OCI-LY1 (cell line): Measurements from ENCODE around the gene GGA2.

Experiments
- H2AFZ ChIP-seq: fragments of 200-600 bp; sonication (generic), shearing (Covaris generic); 2 replicates; pipeline ENCODE4 v1.6.0; 2014; ENCODE audit warnings: antibody characterized with exemption, mild to moderate bottlenecking, low read length
- H3F3A ChIP-seq: fragments of 200-600 bp; sonication (generic), shearing (Covaris generic); 2 replicates; pipeline ENCODE4 v1.6.0; 2014; ENCODE audit warnings: mild to moderate bottlenecking, antibody characterized with exemption, low read length, moderate library complexity; ENCODE audit not compliant: insufficient read depth
- H3K27ac ChIP-seq: fragments of 200-600 bp; sonication (generic); 2 replicates; pipeline ENCODE4 v1.5.1; 2014; ENCODE audit warnings: low read length, mixed run types, mild to moderate bottlenecking, low read depth; ENCODE audit not compliant: poor library complexity, severe bottlenecking
- H3K27me3 ChIP-seq: fragments of 200-600 bp; sonication (generic); 2 replicates; pipeline ENCODE4 v1.6.0; 2014; ENCODE audit warnings: antibody characterized with exemption, mild to moderate bottlenecking, low read length, moderate library complexity; ENCODE audit not compliant: insufficient read depth
- H3K36me3 ChIP-seq: fragments of 200-600 bp; sonication (generic); 2 replicates; pipeline ENCODE4 v1.6.1; 2014; ENCODE audit warnings: mild to moderate bottlenecking, antibody characterized with exemption, low read length, moderate library complexity, mixed read lengths; ENCODE audit not compliant: insufficient read depth
- H3K4me1 ChIP-seq: fragments of 200-600 bp; sonication (generic); 2 replicates; pipeline ENCODE4 v1.5.1; 2014; ENCODE audit warnings: mild to moderate bottlenecking, low read length, moderate library complexity; ENCODE audit not compliant: insufficient read depth, severe bottlenecking
- H3K4me2 ChIP-seq: fragments of 200-600 bp; sonication (generic), shearing (Covaris generic); 2 replicates; pipeline ENCODE4 v1.6.1; 2014; ENCODE audit warnings: low read length
- H3K4me3 ChIP-seq: fragments of 200-600 bp; sonication (generic); 2 replicates; pipeline ENCODE4 v1.5.1; 2014; ENCODE audit warnings: low read length, low read depth, mild to moderate bottlenecking, mixed read lengths; ENCODE audit not compliant: poor library complexity, severe bottlenecking
- H3K79me2 ChIP-seq: fragments of 200-600 bp; shearing (Covaris generic); 2 replicates; pipeline ENCODE4 v1.6.1; 2016; ENCODE audit warnings: mixed run types, low read length, mixed read lengths; ENCODE audit not compliant: insufficient read depth
- H3K9ac ChIP-seq: fragments of 200-600 bp; sonication (generic), shearing (Covaris generic); 2 replicates; pipeline ENCODE4 v1.6.1; 2014; ENCODE audit warnings: mild to moderate bottlenecking, low read length, mixed read lengths
- H3K9me2 ChIP-seq: fragments of 200-600 bp; sonication (generic), shearing (Covaris generic); 2 replicates; pipeline ENCODE4 v1.6.1; 2014; ENCODE audit warnings: low read depth, mild to moderate bottlenecking, low read length, mixed read lengths
- H3K9me3 ChIP-seq: fragments of 200-600 bp; shearing (Covaris generic); 2 replicates; pipeline ENCODE4 v1.6.1; 2014; ENCODE audit warnings: low read length, mixed read lengths
- H4K20me1 ChIP-seq: fragments of 200-600 bp; sonication (generic), shearing (Covaris generic); 2 replicates; pipeline ENCODE4 v1.6.0; 2016; ENCODE audit warnings: mild to moderate bottlenecking, low read length; ENCODE audit not compliant: insufficient read depth
- EZH2 ChIP-seq: fragments of 200-600 bp; sonication (generic), shearing (Covaris generic); IDR thresholded peaks from 2 replicates; pipeline ENCODE4 v1.8.0; 2017; ENCODE audit warnings: borderline replicate concordance, mixed run types, mild to moderate bottlenecking, antibody characterized with exemption, low read length, moderate library complexity, mixed read lengths
- TF ChIP-seq, protein P1 (sequence below): fragments of 200-600 bp; sonication (generic), shearing (Covaris generic); IDR thresholded peaks from 2 replicates; pipeline ENCODE4 v1.5.1; 2017; ENCODE audit warnings: mild to moderate bottlenecking, antibody characterized with exemption, low read length, moderate library complexity, mixed read lengths

GGA2 gene

DNA sequence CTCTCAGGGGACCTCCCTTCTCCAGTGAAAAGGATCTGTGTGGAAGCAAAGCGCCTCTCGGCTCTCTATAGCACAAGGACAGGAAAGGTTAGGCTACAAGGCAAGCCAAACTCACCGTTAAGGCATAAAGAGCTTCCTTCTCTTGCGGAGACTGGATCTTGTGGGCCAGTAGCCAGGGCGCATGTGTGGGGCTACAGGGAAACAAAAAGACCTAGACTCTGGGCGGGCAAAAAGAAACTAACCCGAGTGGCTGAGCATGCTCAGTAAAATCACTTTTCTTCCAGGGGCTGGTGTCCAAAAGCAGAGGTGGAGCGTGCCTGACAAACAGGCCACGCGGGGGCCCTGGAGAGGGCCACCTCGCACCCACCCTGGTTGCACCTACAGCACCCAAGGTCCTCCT is 16.1 kb downstream of the GGA2 start:
- Histone ChIP-seq H4K20me1 (no peaks in the 10 kb centered on the region; the same call in 1 of the 2 replicates), H3K9me2 (no peaks in the 10 kb centered on the region), H3K27ac (no peak overlapping the region), H3K4me2 (no peak overlapping the region), H3K9me3 (no peaks in the 10 kb centered on the region), H3K36me3 (peaks cover 79% of the 10 kb centered on the region), H3K4me3 (no peak overlapping the region), H3K4me1 (peaks cover 24% of the 10 kb centered on the region), H3F3A (no peaks in the 10 kb centered on the region), H3K79me2 (peaks cover 22% of the 10 kb centered on the region), H3K27me3 (no peaks in the 10 kb centered on the region), H3K9ac (no peak overlapping the region), H2AFZ (no peak overlapping the region)
- TF ChIP-seq EZH2: no peak
- TF ChIP-seq, protein P1, sequence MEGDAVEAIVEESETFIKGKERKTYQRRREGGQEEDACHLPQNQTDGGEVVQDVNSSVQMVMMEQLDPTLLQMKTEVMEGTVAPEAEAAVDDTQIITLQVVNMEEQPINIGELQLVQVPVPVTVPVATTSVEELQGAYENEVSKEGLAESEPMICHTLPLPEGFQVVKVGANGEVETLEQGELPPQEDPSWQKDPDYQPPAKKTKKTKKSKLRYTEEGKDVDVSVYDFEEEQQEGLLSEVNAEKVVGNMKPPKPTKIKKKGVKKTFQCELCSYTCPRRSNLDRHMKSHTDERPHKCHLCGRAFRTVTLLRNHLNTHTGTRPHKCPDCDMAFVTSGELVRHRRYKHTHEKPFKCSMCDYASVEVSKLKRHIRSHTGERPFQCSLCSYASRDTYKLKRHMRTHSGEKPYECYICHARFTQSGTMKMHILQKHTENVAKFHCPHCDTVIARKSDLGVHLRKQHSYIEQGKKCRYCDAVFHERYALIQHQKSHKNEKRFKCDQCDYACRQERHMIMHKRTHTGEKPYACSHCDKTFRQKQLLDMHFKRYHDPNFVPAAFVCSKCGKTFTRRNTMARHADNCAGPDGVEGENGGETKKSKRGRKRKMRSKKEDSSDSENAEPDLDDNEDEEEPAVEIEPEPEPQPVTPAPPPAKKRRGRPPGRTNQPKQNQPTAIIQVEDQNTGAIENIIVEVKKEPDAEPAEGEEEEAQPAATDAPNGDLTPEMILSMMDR: no peak

DNA sequence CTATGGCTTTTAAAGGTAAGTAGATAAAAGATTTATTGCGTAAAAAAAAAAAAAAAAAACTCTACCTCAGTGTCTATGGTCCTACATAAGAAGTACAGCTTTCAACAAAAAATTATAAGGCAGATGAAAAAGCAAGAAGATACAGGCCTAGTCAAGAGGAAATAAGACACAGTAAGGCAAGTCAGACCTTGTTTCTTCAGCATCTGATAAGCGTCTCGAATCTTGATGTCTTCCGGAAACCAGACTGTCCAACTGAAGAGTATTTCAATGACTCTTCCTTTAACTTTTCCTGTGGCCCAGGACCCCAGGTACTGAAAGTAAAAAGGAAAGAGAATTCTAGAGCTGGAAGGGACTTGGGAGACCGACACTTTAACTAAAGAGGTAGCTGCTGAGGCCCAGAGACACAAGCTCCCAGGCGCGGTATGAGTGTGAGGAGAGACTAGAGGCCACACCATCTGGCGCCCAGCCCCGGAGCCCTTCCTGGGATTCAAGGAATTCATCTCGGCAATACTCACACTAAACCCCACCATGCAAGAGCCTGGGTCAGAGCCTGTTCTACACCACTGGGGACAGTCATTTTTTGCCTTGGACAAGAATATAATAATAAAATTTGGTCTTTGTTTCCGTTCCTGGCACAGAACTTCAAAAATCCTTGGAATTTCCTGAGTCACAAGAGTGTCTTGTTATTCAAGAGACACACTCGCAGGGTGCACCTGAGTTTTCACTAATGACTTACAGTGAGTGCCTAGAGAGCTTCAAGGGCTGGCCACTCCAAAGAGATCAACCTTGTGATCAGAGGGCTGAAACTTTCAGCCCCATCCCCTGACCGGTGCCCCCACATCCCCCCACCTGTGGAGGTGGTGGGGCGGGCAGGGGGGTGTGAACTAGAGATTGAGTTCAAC is 18.6 kb downstream of the GGA2 start:
- no peaks in the 10 kb centered on the region for H3K9me3 ChIP-seq
- H2AFZ ChIP-seq: no peak overlapping the region
- H3K79me2 ChIP-seq: no peaks in the 10 kb centered on the region
- H4K20me1 ChIP-seq: no peaks in the 10 kb centered on the region; the same call in 1 of the 2 replicates
- no peaks in the 10 kb centered on the region for H3K27me3 ChIP-seq
- peaks cover 98% of the 10 kb centered on the region for H3K36me3 ChIP-seq
- no peak overlapping the region for H3K4me2 ChIP-seq
- no peaks in the 10 kb centered on the region for H3K9me2 ChIP-seq
- no peak overlapping the region for H3K4me3 ChIP-seq
- no peak overlapping the region for H3K9ac ChIP-seq
- H3K4me1 ChIP-seq: no peaks in the 10 kb centered on the region
- no peak for TF ChIP-seq EZH2
- TF ChIP-seq, protein P1: no peak
- no peak overlapping the region for H3K27ac ChIP-seq
- H3F3A ChIP-seq: no peaks in the 10 kb centered on the region

DNA sequence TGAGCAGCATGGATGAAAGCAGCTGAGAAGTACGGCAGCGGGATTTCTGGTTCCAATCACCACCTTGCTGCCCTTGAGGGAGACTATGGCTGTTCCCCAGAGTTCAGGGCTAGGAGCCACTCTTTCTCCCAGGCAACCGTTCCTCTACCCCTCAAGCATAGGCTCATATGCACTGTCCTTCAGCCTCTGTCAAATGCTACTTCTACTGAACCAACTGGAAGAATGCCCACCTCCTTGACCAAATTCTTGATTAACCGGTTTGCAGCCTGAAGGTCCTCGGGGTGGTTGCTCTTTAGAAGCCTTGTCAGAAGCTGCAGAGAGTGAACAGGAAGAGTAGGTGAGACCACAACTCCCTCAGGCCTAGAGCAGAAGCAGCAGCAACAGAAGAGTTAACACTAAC is 23.8 kb downstream of the GGA2 start:
- H2AFZ ChIP-seq: no peak overlapping the region
- no peaks in the 10 kb centered on the region for H3K27me3 ChIP-seq
- no peak overlapping the region for H3K27ac ChIP-seq
- no peaks in the 10 kb centered on the region for H3K9me3 ChIP-seq
- H3K79me2 ChIP-seq: no peaks in the 10 kb centered on the region
- no peaks in the 10 kb centered on the region for H3K4me1 ChIP-seq
- no peaks in the 10 kb centered on the region; the same call in 1 of the 2 replicates for H4K20me1 ChIP-seq
- no peaks in the 10 kb centered on the region for H3F3A ChIP-seq
- H3K9ac ChIP-seq: no peak overlapping the region
- H3K4me3 ChIP-seq: no peak overlapping the region
- no peaks in the 10 kb centered on the region for H3K9me2 ChIP-seq
- H3K36me3 ChIP-seq: peaks cover 100% of the 10 kb centered on the region
- no peak overlapping the region for H3K4me2 ChIP-seq
- no peak for TF ChIP-seq EZH2
- TF ChIP-seq, protein P1: no peak
